Esophagus muscularis mucosa (tissue), 4 donors: ENCODE data around the gene GAL3ST3. TPM values are rescaled to one million over a fixed set of nuclear protein-coding genes. Genes with fewer than 3 reads are reported as not detected.

Experiments
- DNase-seq: peaks from one replicate; pipeline ENCODE4 v3.0.0-alpha.2; 2017; ENCODE audit errors: extremely low spot score
- H3K27ac ChIP-seq, 4 donors: fragments of 200-600 bp; sonication (generic); replicated peaks in 1 of 4; 1 replicate in 3 of 4; 2 replicates in 1 of 4; pipeline ENCODE4 v1.5.1; 2016 to 2019; ENCODE audit warnings: mild to moderate bottlenecking in 1 of 4
- H3K27me3 ChIP-seq, 4 donors: fragments of 200-600 bp; sonication (generic); one replicate each; pipeline versions ENCODE4 v1.5.1 to v1.6.0; 2016 to 2019
- H3K36me3 ChIP-seq, 4 donors: fragments of 200-600 bp; sonication (generic); one replicate each; pipeline ENCODE4 v1.5.1; 2016 to 2019
- H3K4me1 ChIP-seq, 4 donors: fragments of 200-600 bp; sonication (generic); one replicate each; pipeline ENCODE4 v1.5.1; 2016 to 2019
- H3K4me3 ChIP-seq, 4 donors: fragments of 200-600 bp; sonication (generic); 1 replicate in 2 of 4; 2 replicates in 2 of 4; pipeline ENCODE4 v1.5.1; 2016 to 2019; ENCODE audit warnings: mild to moderate bottlenecking in 4 of 4, moderate library complexity in 1 of 4
- H3K9me3 ChIP-seq, 4 donors: fragments of 200-600 bp; sonication (generic); 1 replicate in 3 of 4; 2 replicates in 1 of 4; pipeline ENCODE4 v1.5.1; 2016 to 2019
- EP300 ChIP-seq: sonication (generic); formaldehyde crosslinking; IDR thresholded peaks from one replicate; pipeline ENCODE4 v1.6.1; 2017; ENCODE audit warnings: antibody characterized with exemption
- POLR2A ChIP-seq: fragments of 450-650 bp; IDR thresholded peaks from one replicate; pipeline ENCODE4 v1.6.1; 2017; ENCODE audit warnings: antibody characterized with exemption, moderate library complexity, mild to moderate bottlenecking, low read depth
- POLR2AphosphoS5 ChIP-seq, 2 donors: sonication (generic); formaldehyde crosslinking; IDR thresholded peaks; one replicate each; pipeline ENCODE4 v1.6.1; 2017; ENCODE audit warnings: antibody characterized with exemption in 2 of 2
- WGBS: methylation state at CpG from one replicate; pipeline ENCODE4 v1.1.5; 2018; 5-methylcytosine and 5-hydroxymethylcytosine counted together
- intact Hi-C: fragments of 100-400 bp; cut with DNase I; formaldehyde crosslinking; loops from one replicate; pipeline ENCODE4 v1.15.1; 2023
- total RNA-seq, 4 donors: library from RNA; depleted of rRNA; stranded (reverse); fragments of >200 nt; gene quantifications; one replicate each; pipeline versions ENCODE4 v1.1.0 to v1.2.1, GENCODE V29; 2016
- TF ChIP-seq, protein P1 (sequence below), 3 experiments: fragments of 200-600 bp in 2 of 3; fragments of 450-650 bp in 1 of 3; sonication (generic) in 2 of 3; IDR thresholded peaks; one replicate each; pipeline ENCODE4 v1.5.1; 2017 to 2019; ENCODE audit warnings: antibody characterized with exemption in 3 of 3, mild to moderate bottlenecking in 2 of 3, moderate library complexity in 1 of 3

GAL3ST3 gene
- total RNA-seq, 4 donors from 2014 or later = 0.83 to 7.4 (median 3.3) TPM

DNA sequence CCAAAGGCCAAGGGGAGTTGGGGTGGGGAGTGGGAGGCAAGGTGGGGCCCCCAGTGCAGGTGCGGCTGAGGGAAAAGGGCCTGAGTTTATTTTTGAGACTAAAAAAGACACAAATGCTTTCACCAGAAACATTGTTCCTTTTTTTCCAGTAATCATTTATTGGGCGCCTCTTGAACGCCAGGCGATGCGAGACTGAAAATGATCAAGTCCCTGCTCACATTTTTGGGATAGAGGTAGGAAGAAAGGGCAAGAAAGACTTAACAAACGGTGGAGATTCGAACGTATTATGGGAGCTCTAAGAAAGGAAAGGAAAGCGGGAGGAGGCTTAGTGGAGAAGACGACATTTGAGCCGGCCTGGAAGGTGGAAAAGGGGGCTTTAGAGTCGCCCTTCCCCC lies 2.4 kb upstream of the GAL3ST3 start:
- no peak for DNase-seq
- intact Hi-C loops = no loop called here
- peaks cover 31 to 68% (median 59%) of the 10 kb centered on the region in 4 donors for H3K4me1 ChIP-seq
- 26% methylated on average over 12 of the region's 12 CpGs for WGBS
- TF ChIP-seq POLR2AphosphoS5 (IDR thresholded peaks at IDR 0.05) = no peak
- TF ChIP-seq POLR2A = no peak
- TF ChIP-seq EP300 = no peak
- TF ChIP-seq, protein P1, sequence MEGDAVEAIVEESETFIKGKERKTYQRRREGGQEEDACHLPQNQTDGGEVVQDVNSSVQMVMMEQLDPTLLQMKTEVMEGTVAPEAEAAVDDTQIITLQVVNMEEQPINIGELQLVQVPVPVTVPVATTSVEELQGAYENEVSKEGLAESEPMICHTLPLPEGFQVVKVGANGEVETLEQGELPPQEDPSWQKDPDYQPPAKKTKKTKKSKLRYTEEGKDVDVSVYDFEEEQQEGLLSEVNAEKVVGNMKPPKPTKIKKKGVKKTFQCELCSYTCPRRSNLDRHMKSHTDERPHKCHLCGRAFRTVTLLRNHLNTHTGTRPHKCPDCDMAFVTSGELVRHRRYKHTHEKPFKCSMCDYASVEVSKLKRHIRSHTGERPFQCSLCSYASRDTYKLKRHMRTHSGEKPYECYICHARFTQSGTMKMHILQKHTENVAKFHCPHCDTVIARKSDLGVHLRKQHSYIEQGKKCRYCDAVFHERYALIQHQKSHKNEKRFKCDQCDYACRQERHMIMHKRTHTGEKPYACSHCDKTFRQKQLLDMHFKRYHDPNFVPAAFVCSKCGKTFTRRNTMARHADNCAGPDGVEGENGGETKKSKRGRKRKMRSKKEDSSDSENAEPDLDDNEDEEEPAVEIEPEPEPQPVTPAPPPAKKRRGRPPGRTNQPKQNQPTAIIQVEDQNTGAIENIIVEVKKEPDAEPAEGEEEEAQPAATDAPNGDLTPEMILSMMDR (IDR thresholded peaks at IDR 0.05) = no peak
- peak overlapping the region; percentile 87 to 92 (median 90) for H3K27ac ChIP-seq
- no peaks in the 10 kb centered on the region for H3K9me3 ChIP-seq
- H3K4me3 ChIP-seq = peak overlapping the region; percentile 77 to 94 (median 88)
- H3K27me3 ChIP-seq = peaks cover 0 to 18% (median 3%) of the 10 kb centered on the region in 4 donors
- H3K36me3 ChIP-seq = peaks cover 20 to 30% (median 25%) of the 10 kb centered on the region in 4 donors

DNA sequence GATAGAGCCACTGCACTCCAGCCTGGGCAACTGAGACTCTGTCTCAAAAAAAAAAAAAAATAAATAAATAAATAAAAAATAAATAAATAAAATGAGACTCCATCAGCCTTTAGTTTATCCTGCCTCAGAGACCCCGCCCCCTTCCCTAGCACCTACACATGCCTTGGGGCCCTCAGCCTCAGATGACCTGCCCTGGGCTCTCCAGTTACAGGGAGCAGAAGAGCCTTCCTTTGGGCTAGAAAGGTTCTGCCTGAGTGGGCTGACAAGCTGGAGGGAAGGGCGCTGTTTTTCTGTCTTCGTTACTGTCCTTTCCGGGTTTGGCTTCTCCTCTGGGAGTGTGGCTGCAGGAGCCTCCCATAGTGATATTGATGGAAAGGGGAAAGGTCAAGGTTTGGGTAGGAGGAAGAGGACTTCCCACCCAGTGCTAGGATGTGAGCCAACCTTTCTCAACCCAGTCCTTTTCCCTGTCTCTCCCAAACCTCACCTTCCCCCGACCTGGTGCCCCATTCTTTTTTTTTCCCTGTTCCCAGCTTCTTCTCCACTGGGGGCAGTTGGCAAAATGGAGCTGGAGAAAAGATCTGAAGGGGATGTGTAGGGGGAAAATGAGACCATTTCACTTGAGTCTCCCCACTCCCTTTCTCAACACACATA lies 1.7 kb upstream of the GAL3ST3 start:
- Histone ChIP-seq H3K27ac (peak overlapping the region; percentile 87 to 92 (median 90)), H3K4me1 (peaks cover 31 to 70% (median 60%) of the 10 kb centered on the region in 4 donors), H3K36me3 (peaks cover 15 to 23% (median 19%) of the 10 kb centered on the region in 4 donors), H3K4me3 (no peak overlapping the region), H3K9me3 (no peaks in the 10 kb centered on the region), H3K27me3 (peaks cover 0 to 18% (median 3%) of the 10 kb centered on the region in 4 donors)
- intact Hi-C loops = no loop called here
- WGBS = 84% methylated on average over 5 of the region's 5 CpGs
- DNase-seq = no peak
- TF ChIP-seq EP300 (no peak), POLR2AphosphoS5 (IDR thresholded peaks at IDR 0.05) (no peak), POLR2A (no peak)
- TF ChIP-seq, protein P1 (IDR thresholded peaks at IDR 0.05) = no peak

DNA sequence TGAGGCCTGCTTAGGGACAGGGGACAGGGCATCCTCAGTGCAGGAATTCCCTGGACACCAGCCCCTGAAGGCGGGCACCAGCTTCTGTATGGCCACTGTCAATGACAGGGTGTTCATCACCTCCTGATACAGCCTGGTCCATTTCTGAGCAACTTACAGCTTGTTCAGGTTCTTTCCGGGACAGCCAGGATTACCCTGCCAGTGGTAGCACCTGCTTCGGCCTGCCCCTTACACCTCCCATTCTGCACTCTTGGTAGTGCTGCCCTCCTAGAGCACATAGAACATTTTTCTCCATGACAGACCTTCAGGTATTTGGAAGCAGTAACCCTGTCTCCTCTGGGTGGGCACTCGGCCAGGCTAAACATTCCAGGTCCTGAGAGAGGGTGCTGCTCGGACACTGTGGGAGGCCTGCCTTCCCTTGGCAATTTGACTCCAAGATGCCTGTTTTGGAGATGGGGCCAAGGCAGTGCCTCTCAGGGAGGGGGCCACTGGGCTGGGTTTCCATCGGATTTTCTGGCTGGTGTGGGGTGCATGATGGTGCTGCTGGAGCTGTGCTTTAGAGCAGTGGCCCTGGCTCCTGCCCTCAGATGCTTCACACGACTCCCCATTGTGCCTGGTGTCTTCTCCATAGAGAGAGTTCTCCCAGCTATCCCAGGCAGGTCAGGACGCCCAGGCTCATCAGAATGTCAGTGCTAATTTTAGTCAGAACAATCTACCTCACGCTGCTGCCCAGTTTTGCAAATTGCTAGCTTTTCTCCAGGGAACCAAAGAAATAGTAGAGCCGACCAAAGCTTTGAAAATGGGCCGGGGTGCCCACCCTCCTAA lies 1.2 kb downstream of the GAL3ST3 start:
- peaks cover 0 to 6% (median 0%) of the 10 kb centered on the region in 4 donors for H3K36me3 ChIP-seq
- no peak for DNase-seq
- H3K9me3 ChIP-seq = no peaks in the 10 kb centered on the region
- intact Hi-C loops = no loop called here
- H3K27ac ChIP-seq = peak overlapping the region; percentile 69 to 81 (median 72)
- 37% methylated on average over 8 of the region's 11 CpGs for WGBS
- TF ChIP-seq, protein P1 (IDR thresholded peaks at IDR 0.05) = no peak
- H3K4me1 ChIP-seq = peaks cover 23 to 57% (median 51%) of the 10 kb centered on the region in 4 donors
- peaks cover 0 to 18% (median 3%) of the 10 kb centered on the region in 4 donors for H3K27me3 ChIP-seq
- peak overlapping the region in 2 of 4 donors; percentile 3 to 49 for H3K4me3 ChIP-seq

DNA sequence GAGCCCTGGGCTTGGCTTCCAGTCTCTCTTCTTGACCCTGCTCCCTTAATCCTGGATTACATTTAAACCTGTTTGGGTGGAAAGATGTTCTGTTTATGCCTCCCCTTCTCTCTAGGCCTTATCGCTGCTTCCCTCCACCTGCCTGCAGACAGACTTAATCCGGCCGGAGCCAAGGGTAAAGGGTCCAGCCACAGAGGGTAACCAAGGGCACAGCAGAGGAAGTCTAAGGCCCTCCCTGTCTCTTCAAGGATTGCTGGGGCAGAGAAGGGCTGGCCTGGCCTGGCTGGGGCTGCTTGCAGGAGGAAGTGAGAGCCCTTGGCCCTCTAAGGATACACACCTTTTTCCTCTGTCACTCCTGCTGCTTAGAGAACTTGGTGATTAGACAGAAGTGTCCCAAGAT lies 2.1 kb downstream of the GAL3ST3 start:
- intact Hi-C loops = no loop called here
- no peak overlapping the region for H3K4me3 ChIP-seq
- H3K36me3 ChIP-seq = peaks cover 0 to 6% (median 0%) of the 10 kb centered on the region in 4 donors
- peaks cover 22 to 54% (median 48%) of the 10 kb centered on the region in 4 donors for H3K4me1 ChIP-seq
- DNase-seq = no peak
- H3K27ac ChIP-seq = peak overlapping the region; percentile 69 to 81 (median 72)
- 86% methylated on average over 3 of the region's 3 CpGs for WGBS
- peaks cover 0 to 18% (median 3%) of the 10 kb centered on the region in 4 donors for H3K27me3 ChIP-seq
- TF ChIP-seq, protein P1 (IDR thresholded peaks at IDR 0.05) = no peak
- TF ChIP-seq POLR2A (no peak), EP300 (no peak), POLR2AphosphoS5 (IDR thresholded peaks at IDR 0.05) (no peak)
- H3K9me3 ChIP-seq = no peaks in the 10 kb centered on the region
